NT2/D1 (cell line): ENCODE results near the gene DYNLRB1.

ENCODE experiments used
- SUZ12 ChIP-seq: IDR thresholded peaks from 2 replicates; pipeline ENCODE4 v1.6.1; 2011; ENCODE audit not compliant: insufficient read length, insufficient read depth; ENCODE audit errors: extremely low read depth
- YY1 ChIP-seq: IDR thresholded peaks from 2 replicates; pipeline ENCODE4 v1.6.1; 2011; ENCODE audit not compliant: insufficient read length, insufficient read depth
- ZNF274 ChIP-seq: IDR thresholded peaks from 2 replicates; pipeline ENCODE4 v1.6.1; 2011; ENCODE audit warnings: mild to moderate bottlenecking, low read depth, low read length

- TF ChIP-seq YY1 (no peak), SUZ12 (no peak), ZNF274 (no peak)
These were observed 64.0 kb downstream of the DYNLRB1 start for GRCh38 chr20:34579979-34580940.
